ENCODE data around the gene UHMK1.
"Not testable (repeated sequence)": the region's sequence is repeated elsewhere in the genome, so short reads cannot be mapped to it uniquely, and the experiment has no call there.

- TF ChIP-seq EZH2 (IDR thresholded peaks at IDR 0.05; ENCODE audit: low read length, missing control alignments), result not testable (repeated sequence)
- TF ChIP-seq, protein P1, sequence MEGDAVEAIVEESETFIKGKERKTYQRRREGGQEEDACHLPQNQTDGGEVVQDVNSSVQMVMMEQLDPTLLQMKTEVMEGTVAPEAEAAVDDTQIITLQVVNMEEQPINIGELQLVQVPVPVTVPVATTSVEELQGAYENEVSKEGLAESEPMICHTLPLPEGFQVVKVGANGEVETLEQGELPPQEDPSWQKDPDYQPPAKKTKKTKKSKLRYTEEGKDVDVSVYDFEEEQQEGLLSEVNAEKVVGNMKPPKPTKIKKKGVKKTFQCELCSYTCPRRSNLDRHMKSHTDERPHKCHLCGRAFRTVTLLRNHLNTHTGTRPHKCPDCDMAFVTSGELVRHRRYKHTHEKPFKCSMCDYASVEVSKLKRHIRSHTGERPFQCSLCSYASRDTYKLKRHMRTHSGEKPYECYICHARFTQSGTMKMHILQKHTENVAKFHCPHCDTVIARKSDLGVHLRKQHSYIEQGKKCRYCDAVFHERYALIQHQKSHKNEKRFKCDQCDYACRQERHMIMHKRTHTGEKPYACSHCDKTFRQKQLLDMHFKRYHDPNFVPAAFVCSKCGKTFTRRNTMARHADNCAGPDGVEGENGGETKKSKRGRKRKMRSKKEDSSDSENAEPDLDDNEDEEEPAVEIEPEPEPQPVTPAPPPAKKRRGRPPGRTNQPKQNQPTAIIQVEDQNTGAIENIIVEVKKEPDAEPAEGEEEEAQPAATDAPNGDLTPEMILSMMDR (conservative IDR thresholded peaks at IDR 0.05 in 1 of 2, IDR thresholded peaks at IDR 0.05 in 1 of 2; ENCODE audit: low read depth in 1 of 2, low read length in 2 of 2), result not testable (repeated sequence)
Observed at GRCh38 chr1:162495531-162496233, 1.9 kb upstream of the UHMK1 start.

All from fibroblast of lung (primary cell).